NCI-H128 (cell line): ENCODE measurements around the gene TEKT5.
A peak's percentile ranks its signal among the peaks of the same experiment; 100 is the strongest.
"Not testable (repeated sequence)": the region's sequence is repeated elsewhere in the genome, so short reads cannot be mapped to it uniquely, and the experiment has no call there.

Experiments
- DNase-seq: peaks from one replicate; lab custom pipeline; 2025; ENCODE audit not compliant: unreplicated experiment; lab: John Stamatoyannopoulos, UW

Gene TEKT5

GRCh38 chr16:10694830-10695229, at the start of gene TEKT5:
Gene TEKT5 (minus strand): TSS chr16:10694930. CDS start chr16:10694873, 57 bp downstream.
- no peak for DNase-seq

DNA sequence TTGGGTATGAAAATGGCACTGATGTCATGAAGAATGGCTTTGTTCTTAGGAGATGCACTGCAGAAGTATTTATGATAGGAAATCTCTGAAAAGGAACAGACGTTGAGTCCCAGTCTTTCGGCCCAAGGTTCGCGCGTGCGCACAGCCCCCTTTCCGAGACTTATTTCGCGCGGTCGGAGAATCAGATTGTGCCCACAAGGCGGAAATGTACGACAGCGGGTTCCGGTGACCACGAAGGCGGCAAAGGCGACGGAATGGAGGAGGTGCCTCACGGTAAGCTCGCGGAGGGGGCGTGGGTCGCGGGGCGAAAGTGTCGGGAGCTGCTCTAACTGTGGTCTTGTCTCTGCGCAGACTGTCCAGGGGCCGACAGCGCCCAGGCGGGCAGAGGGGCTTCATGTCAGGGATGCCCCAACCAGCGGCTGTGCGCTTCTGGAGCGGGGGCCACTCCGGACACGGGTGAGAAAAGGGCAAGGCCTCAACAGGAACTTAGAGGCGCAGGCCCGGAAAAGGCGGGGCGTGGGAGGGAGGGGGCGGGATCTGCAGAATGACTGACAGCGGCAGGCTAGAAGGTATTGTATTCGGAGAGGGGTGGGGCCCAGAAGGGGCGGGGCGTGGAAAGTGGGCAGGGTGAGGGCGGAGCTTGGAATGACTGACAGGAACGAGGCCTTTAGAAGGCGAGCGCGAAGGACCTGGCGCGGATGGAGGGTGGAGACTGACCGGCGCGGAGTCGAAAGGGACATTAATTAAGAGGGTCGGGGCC, 49.1 kb upstream of the TEKT5 start, which contains the start of gene NUBP1:
TSS of gene NUBP1 (plus strand) at position 233 of the 760 bp plus-strand sequence. CDS start at position 255, 22 bp downstream.
- peak; percentile 65 for DNase-seq

DNA sequence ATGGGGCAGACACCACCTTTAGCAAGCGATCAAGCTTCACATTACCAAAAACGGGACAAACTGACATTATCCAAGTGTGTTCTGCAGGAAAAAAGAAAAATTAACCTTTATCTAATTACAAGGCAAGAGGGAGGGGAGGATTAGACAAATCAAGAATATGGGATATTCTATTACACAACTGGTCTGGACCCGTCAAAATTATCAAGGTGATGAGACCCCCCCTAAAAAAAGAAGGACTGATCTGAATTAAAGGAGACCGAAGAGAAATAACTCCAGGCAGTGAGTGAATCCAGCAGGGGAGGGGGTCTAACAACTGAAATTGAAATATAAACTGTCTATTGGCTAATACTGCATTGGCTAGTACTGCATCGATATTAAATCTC, 48.5 kb upstream of the TEKT5 start:
- no peak for DNase-seq

DNA sequence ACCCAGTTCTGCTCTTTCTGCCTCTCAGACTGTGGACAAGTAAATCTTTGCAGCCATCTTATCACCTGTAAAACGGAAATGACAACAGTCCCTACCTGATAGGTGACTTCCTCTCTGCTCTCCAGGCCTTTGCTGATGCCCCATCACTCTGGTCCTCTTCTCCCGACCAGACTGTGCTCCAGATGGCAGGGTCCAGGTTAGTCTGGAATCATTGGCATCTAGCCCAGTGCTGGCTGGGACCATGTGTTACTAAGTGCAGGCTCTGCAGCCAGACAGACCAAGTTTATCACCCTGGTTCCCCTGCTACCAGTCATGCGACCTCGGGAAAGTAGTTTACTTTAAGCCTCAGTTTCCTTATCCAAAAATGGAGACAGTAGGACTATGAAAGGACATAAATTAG, 47.1 kb upstream of the TEKT5 start:
- no peak for DNase-seq

DNA sequence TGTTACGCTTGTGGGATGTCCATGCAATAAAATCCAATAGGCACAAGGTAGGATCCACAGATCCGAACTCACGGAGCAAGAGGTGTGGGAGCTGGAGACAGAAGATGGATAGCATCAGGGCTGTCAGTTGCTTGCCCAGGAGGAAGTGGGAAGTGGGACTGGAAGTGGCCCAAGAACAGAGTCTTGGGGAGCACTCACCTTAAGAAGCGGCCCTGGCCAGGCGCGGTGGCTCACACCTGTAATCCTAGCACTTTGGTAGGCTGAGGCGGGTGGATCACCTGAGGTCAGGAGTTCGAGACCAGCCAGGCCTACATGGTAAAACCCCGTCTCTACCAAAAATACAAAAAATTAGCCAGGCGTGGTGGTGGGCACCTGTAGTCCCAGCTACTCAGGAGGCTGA, 46.5 kb upstream of the TEKT5 start:
- not testable (repeated sequence) for DNase-seq

DNA sequence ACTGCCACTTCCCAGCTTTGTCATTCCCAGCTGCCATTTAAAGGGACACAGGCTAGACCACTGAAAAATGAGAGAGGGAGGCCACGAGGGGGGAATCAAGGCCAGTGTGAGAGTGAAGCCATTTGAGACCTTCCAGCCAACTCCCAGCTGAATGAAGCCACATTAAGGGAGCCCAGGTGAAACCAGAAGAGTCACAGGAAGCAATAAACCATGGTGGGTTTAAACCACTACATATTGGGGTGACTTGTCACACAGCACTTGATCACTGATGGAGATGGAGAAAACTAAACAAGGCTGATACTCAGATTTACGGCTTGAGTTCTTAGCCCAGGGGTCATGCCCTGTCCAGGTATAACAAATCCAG, 46.1 kb upstream of the TEKT5 start:
- no peak for DNase-seq

GRCh38 chr16:10740000-10740844, 45.5 kb upstream of the TEKT5 start:
- DNase-seq = no peak

GRCh38 chr16:10738231-10739077, 43.7 kb upstream of the TEKT5 start:
- DNase-seq = no peak

DNA sequence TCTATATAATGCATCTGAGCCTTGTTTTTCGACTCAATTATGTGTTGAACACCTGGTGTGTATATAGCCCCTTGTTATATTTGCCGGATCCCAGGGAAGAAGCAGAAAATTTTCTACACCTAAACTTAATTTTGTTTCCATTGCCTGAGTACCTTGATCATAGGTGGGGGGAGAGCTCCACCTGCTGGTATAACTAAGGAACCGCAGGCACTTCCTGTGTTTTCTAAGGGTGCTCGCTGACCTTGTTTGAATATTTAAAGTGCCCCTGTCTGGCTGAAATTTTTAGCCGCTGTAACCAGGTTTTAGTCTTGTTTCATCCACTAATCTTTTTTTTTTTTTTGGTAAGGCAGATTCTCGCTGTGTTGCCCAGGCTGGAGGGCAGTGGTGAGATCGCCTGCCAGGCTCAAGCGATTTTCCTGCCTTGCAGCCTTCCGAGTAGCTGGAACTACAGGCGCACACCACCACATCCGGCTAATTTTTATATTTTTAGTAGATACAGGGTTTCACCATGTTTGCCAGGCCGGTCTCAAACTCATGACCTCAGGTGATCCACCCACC, 42.4 kb upstream of the TEKT5 start:
- DNase-seq = no peak

DNA sequence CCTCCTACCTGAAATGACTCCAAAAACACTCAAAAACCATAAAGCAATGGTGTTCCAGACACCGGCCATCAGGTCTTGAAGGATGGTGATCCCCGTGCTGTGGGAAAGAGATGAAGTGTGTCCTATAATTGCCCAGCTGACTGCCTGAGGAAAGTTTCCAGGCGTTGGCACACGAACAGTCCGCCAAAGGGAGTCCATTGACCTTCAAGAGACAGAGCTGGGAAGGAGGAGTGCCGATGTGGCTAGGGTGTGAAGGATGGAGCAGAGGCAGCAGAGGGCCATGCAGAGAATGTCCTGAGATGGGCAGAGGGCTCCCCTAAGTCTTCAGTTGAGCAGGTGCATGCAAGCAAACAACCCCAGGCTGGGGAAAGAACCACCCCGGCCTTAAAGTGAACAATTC, 37.1 kb upstream of the TEKT5 start:
- DNase-seq = no peak

DNA sequence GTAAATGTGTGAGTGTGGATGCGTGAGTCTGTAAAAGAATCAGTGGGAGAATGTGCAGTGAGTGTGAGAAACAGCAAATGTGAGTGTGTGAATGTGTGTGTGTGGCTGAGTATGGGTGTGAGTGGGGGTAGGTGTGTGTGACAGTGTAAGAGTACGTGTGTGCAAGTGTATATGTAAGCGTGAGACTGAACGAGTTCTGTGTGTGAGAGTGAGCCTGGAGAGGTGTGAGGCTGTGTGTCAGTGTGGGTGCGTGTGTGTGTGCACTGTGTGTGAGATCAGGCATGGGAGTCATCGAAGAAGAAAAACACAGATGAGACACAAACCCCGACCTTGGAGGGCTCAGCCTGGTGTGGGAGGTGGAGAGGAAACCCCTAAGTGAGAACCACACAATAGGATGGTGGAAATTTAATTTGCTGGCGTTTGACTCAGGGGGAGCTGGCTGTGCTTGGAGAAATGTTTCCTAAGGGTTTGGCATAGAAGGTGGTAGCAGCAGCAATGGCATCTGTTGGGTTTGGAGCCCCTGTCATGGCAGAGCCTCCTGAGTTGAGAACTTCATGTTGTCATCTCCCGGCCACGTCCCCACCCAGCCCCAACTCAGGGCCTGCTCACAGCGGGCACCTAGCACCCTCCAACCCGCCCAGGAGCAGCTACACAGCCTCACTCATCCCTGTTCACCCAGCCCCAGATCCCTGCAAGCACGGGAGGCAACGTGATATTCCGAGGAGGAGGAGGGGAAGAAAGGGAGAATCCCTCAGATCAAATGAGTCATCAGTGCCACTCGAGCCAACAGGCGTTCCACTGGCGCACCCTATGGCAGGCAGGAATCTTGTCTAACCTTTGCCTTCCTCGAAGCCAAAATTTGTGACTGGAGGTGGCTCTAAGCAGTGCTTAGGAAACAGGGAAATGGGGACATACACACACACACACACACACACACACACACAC, 34.6 kb upstream of the TEKT5 start:
- DNase-seq = no peak

DNA sequence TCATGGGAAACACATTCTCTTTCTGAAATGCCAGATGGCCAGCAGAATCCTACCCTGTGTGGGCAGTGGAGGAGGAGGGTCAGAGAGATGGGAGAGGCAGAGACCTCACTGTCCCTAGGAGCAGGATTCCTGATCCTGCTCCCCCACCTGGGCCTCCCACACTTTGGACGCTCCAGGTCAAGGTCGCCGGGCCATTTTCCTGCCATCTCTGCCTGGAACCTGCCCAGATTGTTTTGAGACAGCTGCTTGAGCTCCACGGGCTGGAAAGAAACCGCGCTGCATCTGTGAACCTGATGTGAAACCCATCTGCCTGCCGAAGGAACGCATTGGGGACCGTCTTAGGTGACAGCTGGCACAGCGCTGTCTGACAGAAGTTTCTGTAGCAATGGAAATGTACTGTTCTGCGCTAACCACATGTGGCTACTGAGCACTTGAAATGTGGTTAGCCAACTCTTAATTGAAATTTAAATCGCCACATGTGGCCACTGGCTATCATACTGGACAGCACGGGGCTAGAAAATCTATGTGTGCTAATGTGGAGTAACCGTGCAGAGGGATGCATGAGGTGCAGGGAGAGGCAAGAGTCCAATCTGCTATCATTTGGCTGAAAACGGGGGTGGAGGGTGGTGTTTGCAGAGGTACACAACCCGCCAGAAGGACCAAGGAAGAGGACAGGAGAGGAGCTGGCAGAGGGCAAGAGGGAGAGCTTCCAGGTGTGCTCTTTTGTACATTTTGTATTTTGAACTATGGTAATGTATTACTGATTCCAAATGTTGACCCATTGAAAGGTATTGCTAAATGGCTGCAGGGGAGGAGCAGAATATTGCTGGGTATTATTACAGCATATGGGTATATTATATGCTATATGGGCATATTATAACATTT, 33.5 kb upstream of the TEKT5 start:
- DNase-seq = no peak

GRCh38 chr16:10708969-10709368, 14.2 kb upstream of the TEKT5 start:
- DNase-seq = no peak

- DNase-seq = no peak
Measured at GRCh38 chr16:10699756-10700155, 5.0 kb upstream of the TEKT5 start.

- no peak for DNase-seq
Measured at GRCh38 chr16:10694306-10694705, 424 bp downstream of the TEKT5 start.

GRCh38 chr16:10693889-10694288, 841 bp downstream of the TEKT5 start:
- no peak for DNase-seq

GRCh38 chr16:10692470-10692869, 2.3 kb downstream of the TEKT5 start:
- DNase-seq = no peak

- no peak for DNase-seq
Measured at GRCh38 chr16:10688726-10689125, 6.0 kb downstream of the TEKT5 start.

DNA sequence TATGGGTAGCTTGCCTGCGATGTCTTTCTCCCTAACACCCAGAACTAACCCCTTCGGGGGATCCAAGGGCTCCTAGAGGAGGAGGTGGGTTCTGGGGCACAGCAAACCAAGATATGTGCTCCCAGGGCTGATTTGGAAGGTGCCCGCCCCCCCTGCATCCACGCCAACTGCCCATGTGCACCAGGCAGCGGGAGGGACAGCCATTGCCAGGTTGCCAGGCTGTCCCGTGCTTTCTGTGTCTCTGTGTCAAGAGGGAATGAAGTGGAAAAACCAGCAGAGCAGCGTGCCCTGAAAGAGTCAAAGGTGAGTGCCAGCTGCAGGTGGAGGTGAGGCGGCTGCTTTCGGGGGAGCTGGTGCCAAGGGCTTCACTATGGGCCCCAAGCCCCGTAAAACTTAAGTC, 6.4 kb downstream of the TEKT5 start:
- no peak for DNase-seq
